Upper lobe of right lung (tissue), 1 donor: ENCODE data around the gene SLC26A3. TPM values are rescaled to one million over a fixed set of nuclear protein-coding genes. Genes with fewer than 3 reads are reported as not detected.

Experiments
- ATAC-seq: fragments of 200-7000 bp; cut with Tn5 transposase; one replicate; pipeline ENCODE4 v1.9.1; 2020; ENCODE audit warnings: mild to moderate bottlenecking, moderate library complexity
- DNase-seq: peaks from one replicate; pipeline ENCODE4 v3.0.0-alpha.2; 2020
- H3K27ac ChIP-seq: fragments of 200-600 bp; one replicate; pipeline ENCODE4 v1.8.0; 2022
- H3K27me3 ChIP-seq: fragments of 200-600 bp; one replicate; pipeline ENCODE4 v1.8.0; 2022; ENCODE audit warnings: mild to moderate bottlenecking
- H3K36me3 ChIP-seq: fragments of 200-600 bp; one replicate; pipeline ENCODE4 v1.8.0; 2022
- H3K4me1 ChIP-seq: fragments of 200-600 bp; one replicate; pipeline ENCODE4 v1.8.0; 2022
- H3K4me3 ChIP-seq: fragments of 200-600 bp; one replicate; pipeline ENCODE4 v1.8.0; 2022; ENCODE audit warnings: mild to moderate bottlenecking
- H3K9me3 ChIP-seq: fragments of 200-600 bp; one replicate; pipeline ENCODE4 v1.8.0; 2022
- intact Hi-C: fragments of 100-400 bp; cut with DNase I; formaldehyde crosslinking; loops from one replicate; pipeline ENCODE4 v1.11.0; 2022
- total RNA-seq: library from RNA; stranded (reverse); fragmentation: NEBNext Ultra II Directional; extraction: Animal tissue kit (Norgen Biotek cat#: 25700); gene quantifications from one replicate; pipeline ENCODE4 v1.2.1, GENCODE V29; 2021
- TF ChIP-seq, protein P1 (sequence below): fragments of 200-600 bp; IDR thresholded peaks from one replicate; pipeline ENCODE4 v1.8.0; 2022; ENCODE audit warnings: antibody characterized with exemption
- donor health status: DM: no; HTN: yes; CAD: no; lungs with severe emphysema.

Gene SLC26A3
- total RNA-seq, 1 donor from 2014 or later, result not detected

DNA sequence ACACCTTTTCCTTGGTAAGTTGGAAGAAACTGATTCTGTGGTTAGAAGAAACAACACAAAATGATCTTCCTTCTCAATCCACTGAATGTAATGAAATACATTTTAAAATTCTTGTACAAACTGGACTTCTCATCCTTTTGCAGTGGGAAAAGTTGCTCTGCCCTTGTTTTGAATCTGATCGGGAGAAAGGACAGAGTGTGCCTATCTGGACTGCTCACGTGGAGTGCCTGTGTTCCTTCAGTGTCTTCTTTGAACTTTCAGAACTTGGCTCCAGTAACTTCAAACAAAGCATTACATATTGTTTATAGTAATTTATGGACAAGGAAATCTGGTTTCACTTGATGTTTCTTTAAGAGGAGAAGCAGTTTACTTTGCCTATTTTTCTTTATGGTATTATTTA, 17.1 kb downstream of the SLC26A3 start:
- Histone ChIP-seq H3K27ac (no peak overlapping the region), H3K36me3 (no peaks in the 10 kb centered on the region), H3K9me3 (no peaks in the 10 kb centered on the region), H3K27me3 (no peaks in the 10 kb centered on the region), H3K4me1 (no peaks in the 10 kb centered on the region), H3K4me3 (no peak overlapping the region)
- ATAC-seq, result no peak
- TF ChIP-seq, protein P1, sequence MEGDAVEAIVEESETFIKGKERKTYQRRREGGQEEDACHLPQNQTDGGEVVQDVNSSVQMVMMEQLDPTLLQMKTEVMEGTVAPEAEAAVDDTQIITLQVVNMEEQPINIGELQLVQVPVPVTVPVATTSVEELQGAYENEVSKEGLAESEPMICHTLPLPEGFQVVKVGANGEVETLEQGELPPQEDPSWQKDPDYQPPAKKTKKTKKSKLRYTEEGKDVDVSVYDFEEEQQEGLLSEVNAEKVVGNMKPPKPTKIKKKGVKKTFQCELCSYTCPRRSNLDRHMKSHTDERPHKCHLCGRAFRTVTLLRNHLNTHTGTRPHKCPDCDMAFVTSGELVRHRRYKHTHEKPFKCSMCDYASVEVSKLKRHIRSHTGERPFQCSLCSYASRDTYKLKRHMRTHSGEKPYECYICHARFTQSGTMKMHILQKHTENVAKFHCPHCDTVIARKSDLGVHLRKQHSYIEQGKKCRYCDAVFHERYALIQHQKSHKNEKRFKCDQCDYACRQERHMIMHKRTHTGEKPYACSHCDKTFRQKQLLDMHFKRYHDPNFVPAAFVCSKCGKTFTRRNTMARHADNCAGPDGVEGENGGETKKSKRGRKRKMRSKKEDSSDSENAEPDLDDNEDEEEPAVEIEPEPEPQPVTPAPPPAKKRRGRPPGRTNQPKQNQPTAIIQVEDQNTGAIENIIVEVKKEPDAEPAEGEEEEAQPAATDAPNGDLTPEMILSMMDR, result no peak
- DNase-seq, result no peak
- intact Hi-C loops, result no loop called here

DNA sequence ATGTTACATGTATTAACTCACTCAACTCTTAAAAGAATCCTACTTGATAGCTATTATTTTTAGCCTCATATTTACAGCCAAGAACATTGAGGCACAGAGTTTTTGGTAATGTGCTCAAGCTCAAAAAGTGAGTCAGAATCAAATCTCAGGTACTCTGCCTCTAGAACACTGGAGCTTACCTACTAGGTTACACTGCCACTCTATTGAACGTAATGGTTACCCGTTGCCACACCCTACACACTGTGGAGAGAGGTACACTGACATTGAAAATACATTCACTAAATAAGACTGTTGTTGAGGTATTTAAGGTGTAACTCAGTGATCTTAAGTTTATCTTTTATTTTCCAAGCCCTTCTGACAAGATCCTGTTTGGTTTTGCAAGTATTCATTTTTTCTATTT, 17.9 kb downstream of the SLC26A3 start:
- Histone ChIP-seq H3K4me3 (no peak overlapping the region), H3K27ac (no peak overlapping the region), H3K36me3 (no peaks in the 10 kb centered on the region), H3K4me1 (no peaks in the 10 kb centered on the region), H3K9me3 (no peaks in the 10 kb centered on the region), H3K27me3 (no peaks in the 10 kb centered on the region)
- DNase-seq, result no peak
- intact Hi-C loops, result no loop called here
- ATAC-seq, result peak; percentile 42
- TF ChIP-seq, protein P1, result no peak

DNA sequence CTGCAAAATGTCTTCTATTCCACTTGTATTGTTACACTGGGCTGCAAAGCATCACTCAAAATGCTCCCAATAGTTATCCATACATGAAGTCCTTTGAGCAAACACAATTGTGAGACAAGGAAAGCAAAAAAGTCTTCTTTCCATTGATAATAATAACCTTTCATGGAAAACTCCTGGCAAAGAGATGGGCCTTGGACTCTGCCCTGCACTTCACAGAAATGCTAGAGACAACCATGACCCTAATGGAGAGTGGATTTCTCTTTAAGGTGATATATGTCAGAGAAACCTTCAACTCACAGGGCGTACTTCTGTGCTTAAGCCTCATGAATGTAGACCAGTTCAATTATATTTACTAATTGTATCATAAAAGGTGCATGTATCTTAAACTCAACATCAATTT, 19.4 kb downstream of the SLC26A3 start:
- TF ChIP-seq, protein P1, result no peak
- no peaks in the 10 kb centered on the region for H3K4me1 ChIP-seq
- H3K27ac ChIP-seq, result no peak overlapping the region

DNA sequence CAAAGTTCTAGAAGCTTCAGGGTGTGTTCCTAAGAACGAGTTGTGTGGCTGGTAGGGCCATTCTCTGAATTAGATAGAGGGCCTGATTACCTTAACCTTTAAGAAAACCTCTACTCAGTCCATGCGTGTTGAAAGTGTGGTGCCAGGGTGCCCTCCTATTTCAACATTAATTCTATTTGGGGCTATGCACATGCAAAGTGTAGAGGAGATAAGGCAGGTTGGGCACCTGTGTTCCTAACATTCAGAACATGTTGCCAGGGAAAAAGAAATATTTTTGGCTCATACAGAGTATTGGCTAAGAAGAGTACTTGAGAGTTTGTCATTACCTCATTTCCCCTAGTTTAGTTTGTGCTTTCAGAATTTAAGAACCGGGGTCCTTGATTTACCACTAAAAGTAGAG, 20.6 kb downstream of the SLC26A3 start:
- H3K27ac ChIP-seq, result no peak overlapping the region
- TF ChIP-seq, protein P1, result no peak
- no peak overlapping the region for H3K4me3 ChIP-seq
- H3K9me3 ChIP-seq, result no peaks in the 10 kb centered on the region
- H3K27me3 ChIP-seq, result no peaks in the 10 kb centered on the region
- no peaks in the 10 kb centered on the region for H3K36me3 ChIP-seq
- no peak for DNase-seq
- no peaks in the 10 kb centered on the region for H3K4me1 ChIP-seq
- intact Hi-C loops, result no loop called here
- peak; percentile 45 for ATAC-seq

More for the DNA sequence above, 19.4 kb downstream of the SLC26A3 start:
- Histone ChIP-seq H3K27me3 (no peaks in the 10 kb centered on the region), H3K9me3 (no peaks in the 10 kb centered on the region), H3K4me3 (no peak overlapping the region), H3K36me3 (no peaks in the 10 kb centered on the region)
- ATAC-seq, result no peak
- intact Hi-C loops, result no loop called here
- DNase-seq, result no peak

DNA sequence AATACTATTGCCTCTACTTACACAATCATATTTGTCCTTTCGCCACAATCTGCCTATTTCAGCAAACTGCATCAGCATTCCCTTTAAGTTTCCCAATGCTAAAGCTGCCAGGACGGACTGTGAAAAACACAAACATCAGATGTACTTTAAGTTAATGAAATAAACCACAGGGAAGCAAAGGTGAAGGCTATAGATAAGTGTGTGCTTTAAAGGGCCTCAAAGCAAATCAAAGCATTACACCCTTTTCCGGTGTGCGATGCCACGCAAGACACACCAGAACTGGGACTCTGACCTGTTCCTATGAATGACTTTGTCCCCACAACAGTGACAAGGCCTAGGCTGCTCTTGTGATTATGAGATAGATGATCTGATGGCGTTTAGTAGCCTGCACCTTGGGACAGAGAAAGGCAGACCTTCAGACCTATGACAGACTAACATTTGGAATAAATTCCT, 23.4 kb downstream of the SLC26A3 start:
- no peak overlapping the region for H3K27ac ChIP-seq
- no peaks in the 10 kb centered on the region for H3K27me3 ChIP-seq
- DNase-seq (no peak), ATAC-seq (no peak)
- H3K9me3 ChIP-seq, result no peaks in the 10 kb centered on the region
- H3K36me3 ChIP-seq, result no peaks in the 10 kb centered on the region
- no peak overlapping the region for H3K4me3 ChIP-seq
- TF ChIP-seq, protein P1, result no peak
- intact Hi-C loops, result no loop called here
- no peaks in the 10 kb centered on the region for H3K4me1 ChIP-seq

DNA sequence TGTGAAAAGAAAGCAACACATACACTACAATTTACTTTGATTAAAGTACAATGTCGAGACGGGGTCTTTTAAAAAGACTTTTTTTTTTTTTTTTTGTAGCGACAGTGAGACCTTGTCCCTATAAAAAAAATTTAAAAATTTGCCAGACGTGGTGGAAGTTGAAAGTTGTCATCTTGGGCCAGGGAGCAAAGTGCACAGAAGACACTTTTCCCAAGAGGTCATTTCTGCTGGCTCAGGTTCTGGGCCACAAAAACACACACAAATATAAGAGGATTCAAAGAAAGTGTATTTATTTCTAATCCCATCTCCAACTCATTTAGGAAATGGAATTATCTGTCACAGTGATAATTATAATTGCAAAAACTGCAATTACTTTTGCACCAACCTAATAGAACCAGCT, 24.7 kb downstream of the SLC26A3 start:
- ATAC-seq (no peak), DNase-seq (no peak)
- Histone ChIP-seq H3K27me3 (no peaks in the 10 kb centered on the region), H3K27ac (no peak overlapping the region), H3K9me3 (no peaks in the 10 kb centered on the region), H3K4me3 (no peak overlapping the region), H3K4me1 (no peaks in the 10 kb centered on the region), H3K36me3 (no peaks in the 10 kb centered on the region)
- TF ChIP-seq, protein P1, result no peak
- intact Hi-C loops, result no loop called here
